ENCODE measurements around the gene MARK1. TPM values are rescaled to one million over a fixed set of nuclear protein-coding genes. Genes with fewer than 3 reads are reported as not detected.

The MARK1 gene
- polyA plus RNA-seq, 12 donors, result 7.8 to 15.8 (median 12.7) TPM; not detected in 1

GRCh38 chr1:220690140-220691052 lies 162.5 kb downstream of the MARK1 start, which contains the start of gene C1orf115:
TSS of gene C1orf115 (plus strand) at chr1:220690363. CDS start at chr1:220690403, 40 bp downstream.
- DNase-seq, result peak; percentile 69

DNA sequence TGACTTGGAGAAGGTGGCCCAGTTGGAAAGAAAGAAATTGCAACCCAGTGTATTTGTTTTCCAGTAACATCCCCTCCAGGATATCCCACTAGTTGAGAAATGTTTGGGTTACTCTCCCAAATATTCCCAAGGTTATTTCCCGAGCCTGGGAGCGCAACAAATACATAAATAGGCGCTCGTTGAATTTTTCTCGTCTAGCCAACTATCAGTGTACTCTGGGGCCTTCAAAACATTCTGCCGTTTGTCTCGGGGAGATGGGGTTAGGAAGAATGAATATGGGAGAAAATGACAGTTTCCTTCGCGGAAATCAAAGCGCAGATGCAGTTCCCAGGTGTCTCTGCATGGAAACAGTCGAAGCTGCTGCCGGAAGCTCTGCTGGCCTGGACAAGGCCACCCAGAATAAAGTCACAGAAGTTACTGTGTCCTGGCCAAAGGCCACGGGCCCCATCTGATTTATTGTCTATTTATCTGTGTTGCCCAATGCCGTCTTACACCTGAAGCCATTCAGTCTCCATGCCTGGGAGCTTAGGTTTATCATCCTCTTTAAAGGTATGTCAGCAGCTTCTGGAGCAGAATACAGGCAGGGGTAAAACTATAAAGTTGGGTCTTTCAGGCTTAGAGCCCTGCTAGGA lies 163.2 kb downstream of the MARK1 start:
- DNase-seq, result no peak

- DNase-seq, result no peak
Measured at GRCh38 chr1:220692436-220693228, 164.7 kb downstream of the MARK1 start.

DNA sequence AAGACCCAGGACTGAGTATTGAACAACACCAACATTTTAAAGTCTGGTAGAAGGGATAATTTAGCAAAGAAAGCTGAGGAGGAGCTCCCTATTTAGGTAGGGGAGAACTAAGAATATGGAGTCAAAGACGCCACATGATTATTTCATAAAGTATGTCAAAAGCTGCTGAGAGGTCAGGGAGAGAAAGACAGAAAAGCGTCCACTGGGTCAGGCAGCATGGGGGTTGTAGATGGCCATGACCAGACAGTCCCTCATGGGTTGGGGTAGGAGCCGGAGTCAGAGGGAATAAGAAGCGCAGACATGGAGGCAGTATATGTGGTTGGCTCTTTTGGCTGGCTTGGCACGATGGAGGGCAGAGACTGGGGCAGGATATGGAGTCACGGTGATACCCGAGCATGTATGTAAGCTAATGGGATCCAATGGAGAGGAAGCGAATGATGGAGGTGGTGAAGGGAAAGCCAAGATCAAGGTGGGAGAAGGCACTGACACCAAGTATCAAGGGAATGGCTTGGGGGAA lies 167.0 kb downstream of the MARK1 start:
- no peak for DNase-seq

DNA sequence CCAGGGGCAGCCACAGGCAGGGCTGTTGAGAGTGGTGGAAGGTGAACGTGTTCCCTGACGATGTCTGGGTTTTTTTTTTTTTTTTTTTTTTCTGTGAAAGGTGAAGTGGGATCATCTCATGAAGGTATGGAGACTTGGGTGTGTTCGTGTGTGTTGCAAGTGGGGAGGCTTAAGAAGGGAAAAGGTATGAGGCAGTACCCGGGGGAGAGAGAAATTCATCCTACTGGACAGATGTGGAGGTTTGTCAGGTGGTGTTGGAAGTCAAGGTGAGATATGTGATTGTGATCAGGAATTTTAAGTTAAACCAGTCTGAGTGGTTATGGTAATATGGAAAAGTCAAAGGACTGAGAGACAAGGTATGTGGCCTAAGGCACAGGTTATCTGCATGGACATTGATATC lies 167.5 kb downstream of the MARK1 start:
- no peak for DNase-seq

GRCh38 chr1:220696226-220696862 lies 168.4 kb downstream of the MARK1 start:
- DNase-seq, result no peak

- DNase-seq, result no peak
Measured at GRCh38 chr1:220696863-220697231, 168.9 kb downstream of the MARK1 start.

DNA sequence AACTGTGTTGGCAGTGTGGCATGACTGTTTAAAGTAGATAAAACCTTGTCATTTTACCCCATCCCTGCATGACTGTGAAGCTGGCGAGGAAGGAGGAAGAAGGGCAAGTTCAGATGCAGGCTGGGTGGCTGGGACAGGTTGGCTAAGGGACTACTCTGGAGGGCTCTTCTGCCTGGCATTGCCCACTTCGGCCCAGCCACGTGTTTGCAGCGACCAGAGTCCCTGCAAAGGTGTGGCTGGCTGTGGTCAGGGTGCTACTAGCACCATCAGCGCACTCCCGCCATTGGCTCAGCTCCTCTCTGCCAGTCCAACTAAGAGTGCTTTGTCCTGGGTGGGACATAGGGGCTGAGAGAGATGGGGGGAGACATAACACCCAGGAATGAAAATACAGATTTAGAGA lies 169.4 kb downstream of the MARK1 start:
- no peak for DNase-seq

- no peak for DNase-seq
Measured at GRCh38 chr1:220698607-220699016, 170.7 kb downstream of the MARK1 start.

GRCh38 chr1:220699044-220699443 lies 171.1 kb downstream of the MARK1 start:
- no peak for DNase-seq

DNA sequence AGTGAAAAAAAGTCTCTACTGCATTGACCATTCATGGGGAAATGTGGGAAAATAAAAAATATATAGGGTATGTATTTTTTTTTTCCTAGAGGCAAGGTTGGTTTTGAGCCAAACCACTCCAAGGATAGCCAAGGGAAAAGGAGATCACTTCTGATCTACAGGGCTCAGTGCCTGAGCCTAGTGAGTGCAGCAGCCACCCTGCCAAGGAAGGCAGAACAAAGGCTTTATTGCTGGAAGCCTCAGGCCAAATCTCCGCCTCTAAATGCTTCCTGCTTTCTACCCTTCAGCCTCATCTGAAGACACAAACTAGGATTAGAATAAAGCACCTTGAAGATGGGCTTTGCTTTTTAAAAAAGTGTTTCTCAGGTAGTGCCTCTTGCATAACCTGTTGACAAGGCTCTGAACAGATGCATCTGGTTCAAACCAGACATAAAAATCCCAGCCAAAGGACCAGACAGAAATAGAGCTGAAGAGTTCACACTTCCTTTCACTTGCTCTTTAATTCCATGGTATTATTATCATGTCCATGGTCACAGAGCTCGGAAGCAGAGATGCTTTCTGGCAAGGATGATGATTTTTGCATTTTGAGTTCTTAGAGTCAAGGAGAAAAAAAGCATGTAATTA lies 172.7 kb downstream of the MARK1 start:
- DNase-seq, result peak; percentile 29

DNA sequence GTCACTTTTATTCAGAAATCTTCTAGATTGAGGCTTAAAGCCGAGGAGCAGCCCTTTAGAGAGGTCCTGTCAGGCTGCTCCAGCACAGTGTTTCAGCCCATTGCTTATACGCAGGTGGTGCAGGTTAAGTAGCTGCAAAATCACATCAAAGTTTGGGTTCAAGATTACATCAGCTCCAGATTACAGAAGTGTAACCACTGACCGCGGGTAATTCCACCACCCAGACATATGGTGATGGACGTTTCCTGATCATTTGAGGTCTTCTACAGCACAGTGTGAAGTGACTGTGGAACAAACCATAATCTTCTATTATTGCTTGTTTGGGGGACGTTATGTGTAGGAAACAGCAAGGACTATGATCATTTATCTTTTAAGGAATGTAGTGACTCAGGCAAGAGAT lies 174.0 kb downstream of the MARK1 start:
- DNase-seq, result no peak

- no peak for DNase-seq
Measured at GRCh38 chr1:220702733-220703270, 174.9 kb downstream of the MARK1 start.

GRCh38 chr1:220703305-220703704 lies 175.4 kb downstream of the MARK1 start:
- no peak for DNase-seq

- DNase-seq, result no peak
Measured at GRCh38 chr1:220705782-220706181, 177.8 kb downstream of the MARK1 start.

- DNase-seq, result no peak
Measured at GRCh38 chr1:220706480-220706879, 178.5 kb downstream of the MARK1 start.

GRCh38 chr1:220707160-220707559 lies 179.2 kb downstream of the MARK1 start:
- no peak for DNase-seq

DNA sequence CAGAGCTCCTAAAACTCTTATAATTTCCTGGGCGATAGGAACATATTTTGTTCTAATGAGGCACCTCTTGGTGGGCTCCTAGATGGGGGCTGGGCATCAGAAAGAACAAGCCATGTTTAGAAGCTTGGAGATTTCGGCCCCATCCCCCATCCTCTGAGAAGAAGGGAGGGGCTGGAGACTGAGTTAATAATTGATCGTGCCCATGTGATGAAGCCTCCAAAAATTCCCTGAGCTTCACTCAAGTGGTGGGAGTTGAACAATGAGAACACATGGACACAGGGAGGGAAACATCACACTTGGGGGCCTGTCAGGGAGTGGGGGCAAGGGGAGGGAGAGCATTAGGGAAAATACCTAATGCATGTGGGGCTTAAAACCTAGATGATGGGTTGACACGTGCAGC lies 180.3 kb downstream of the MARK1 start:
- DNase-seq, result no peak

- DNase-seq, result no peak
Measured at GRCh38 chr1:220708936-220709801, 181.2 kb downstream of the MARK1 start.

- DNase-seq, result no peak
Measured at GRCh38 chr1:220710333-220710732, 182.4 kb downstream of the MARK1 start.
